Psoas muscle (tissue), 8 donors: ENCODE measurements around the gene FOXN3. TPM values are rescaled to one million over a fixed set of nuclear protein-coding genes. Genes with fewer than 3 reads are reported as not detected.

Experiments
- ATAC-seq, 4 donors: fragments of 200-7000 bp; cut with Tn5 transposase; one replicate each; pipeline ENCODE4 v1.9.1; 2020; ENCODE audit warnings: moderate library complexity in 3 of 4, mild to moderate bottlenecking in 2 of 4
- DNase-seq, 2 donors: peaks; one replicate each; pipeline ENCODE4 v3.0.0-alpha.2; 2020
- H3K27ac ChIP-seq: fragments of 200-600 bp; one replicate; pipeline ENCODE4 v1.8.0; 2022
- H3K27me3 ChIP-seq, 3 donors: fragments of 200-600 bp in 1 of 3; one replicate each; pipeline versions ENCODE4 v1.6.1 to v1.8.0; 2013 to 2022; ENCODE audit warnings: low read length in 2 of 3, mild to moderate bottlenecking in 2 of 3, moderate library complexity in 1 of 3; ENCODE audit not compliant: insufficient read depth in 3 of 3
- H3K36me3 ChIP-seq, 2 donors: fragments of 200-600 bp in 1 of 2; one replicate each; pipeline versions ENCODE4 v1.6.1 to v1.8.0; 2013 to 2022; ENCODE audit warnings: low read depth in 1 of 2, mild to moderate bottlenecking in 1 of 2, moderate library complexity in 1 of 2; ENCODE audit not compliant: insufficient read depth in 1 of 2
- H3K4me1 ChIP-seq: fragments of 200-600 bp; one replicate; pipeline ENCODE4 v1.8.0; 2022
- H3K4me3 ChIP-seq: fragments of 200-600 bp; one replicate; pipeline ENCODE4 v1.8.0; 2022; ENCODE audit warnings: mild to moderate bottlenecking
- H3K9me3 ChIP-seq: fragments of 200-600 bp; one replicate; pipeline ENCODE4 v1.8.0; 2022
- WGBS, 3 donors: extraction: QIAGEN DNeasy Blood & Tissue Kit; methylation state at CpG; one replicate each; pipeline versions ENCODE4 v1.1.6 to v1.1.7; 2013; 5-methylcytosine and 5-hydroxymethylcytosine counted together
- intact Hi-C, 2 donors: fragments of 100-400 bp; cut with DNase I; formaldehyde crosslinking; loops; one replicate each; pipeline versions ENCODE4 v1.11.0 to v1.14.2; 2022
- polyA plus RNA-seq, 3 donors: library from polyadenylated mRNA; stranded (reverse); fragments of 200-250 nt; gene quantifications; one replicate each; pipeline ENCODE4 v1.2.3, GENCODE V29; 2013
- total RNA-seq, 4 donors: library from RNA; stranded (reverse); fragmentation: NEBNext Ultra II Directional in 2 of 4; extraction: Animal tissue kit (Norgen Biotek cat#: 25700) in 2 of 4; gene quantifications; one replicate each; pipeline versions ENCODE4 v1.2.1 to v1.2.4, GENCODE V29; 2021 to 2023
- TF ChIP-seq, protein P1 (sequence below): fragments of 200-600 bp; IDR thresholded peaks from one replicate; pipeline ENCODE4 v1.8.0; 2022; ENCODE audit warnings: antibody characterized with exemption
- donor health status: healthy with polysubstance abuse.
- donor health status: DM: no; HTN: no; CAD: no; lungs with moderate emphysema.
- donor health status: Bipolar disorder and iron deficiency.
- donor health status: healthy.
- donor health status: DM: yes; HTN: yes; CAD: no.
- donor health status: DM: no; HTN: no; CAD: no.
- donor health status: DM: no; HTN: no; CAD: no.
- donor health status: DM: yes; HTN: yes; CAD: no.

The FOXN3 gene
- total and polyA plus RNA-seq, 7 donors = 10.1 to 123 (median 73.6) TPM

- WGBS, 3 donors = 71 to 88% (median 76%) methylated on average over 9 of the region's 9 CpGs
- DNase-seq (no peak), ATAC-seq (no peak)
- TF ChIP-seq, protein P1, sequence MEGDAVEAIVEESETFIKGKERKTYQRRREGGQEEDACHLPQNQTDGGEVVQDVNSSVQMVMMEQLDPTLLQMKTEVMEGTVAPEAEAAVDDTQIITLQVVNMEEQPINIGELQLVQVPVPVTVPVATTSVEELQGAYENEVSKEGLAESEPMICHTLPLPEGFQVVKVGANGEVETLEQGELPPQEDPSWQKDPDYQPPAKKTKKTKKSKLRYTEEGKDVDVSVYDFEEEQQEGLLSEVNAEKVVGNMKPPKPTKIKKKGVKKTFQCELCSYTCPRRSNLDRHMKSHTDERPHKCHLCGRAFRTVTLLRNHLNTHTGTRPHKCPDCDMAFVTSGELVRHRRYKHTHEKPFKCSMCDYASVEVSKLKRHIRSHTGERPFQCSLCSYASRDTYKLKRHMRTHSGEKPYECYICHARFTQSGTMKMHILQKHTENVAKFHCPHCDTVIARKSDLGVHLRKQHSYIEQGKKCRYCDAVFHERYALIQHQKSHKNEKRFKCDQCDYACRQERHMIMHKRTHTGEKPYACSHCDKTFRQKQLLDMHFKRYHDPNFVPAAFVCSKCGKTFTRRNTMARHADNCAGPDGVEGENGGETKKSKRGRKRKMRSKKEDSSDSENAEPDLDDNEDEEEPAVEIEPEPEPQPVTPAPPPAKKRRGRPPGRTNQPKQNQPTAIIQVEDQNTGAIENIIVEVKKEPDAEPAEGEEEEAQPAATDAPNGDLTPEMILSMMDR = no peak
- peaks cover 43% of the 10 kb centered on the region for H3K4me1 ChIP-seq
- no peak overlapping the region for H3K27ac ChIP-seq
- H3K27me3 ChIP-seq = no peaks in the 10 kb centered on the region
- intact Hi-C loops = no loop called here
- H3K36me3 ChIP-seq = no peaks in the 10 kb centered on the region
- no peaks in the 10 kb centered on the region for H3K9me3 ChIP-seq
- no peak overlapping the region for H3K4me3 ChIP-seq
Measured at GRCh38 chr14:89310211-89310610, 106.8 kb downstream of the FOXN3 start.

- H3K27ac ChIP-seq = peak overlapping the region; percentile 53
- no peak overlapping the region for H3K4me3 ChIP-seq
- ATAC-seq (peak; percentile 58 to 71 (median 70)), DNase-seq (no peak)
- no peaks in the 10 kb centered on the region for H3K36me3 ChIP-seq
- no peaks in the 10 kb centered on the region for H3K9me3 ChIP-seq
- TF ChIP-seq, protein P1 = no peak
- WGBS, 3 donors = 54 to 78% (median 56%) methylated on average over 11 of the region's 11 CpGs
- no peaks in the 10 kb centered on the region for H3K27me3 ChIP-seq
- intact Hi-C loops = loop anchor here in 1 of 2 donors (5.0 kb wide), 1 partner anchor 33 kb away; no protein-coding TSS in a partner anchor
- H3K4me1 ChIP-seq = peaks cover 48% of the 10 kb centered on the region
Measured at GRCh38 chr14:89309670-89310177, 107.3 kb downstream of the FOXN3 start.

- ATAC-seq (no peak), DNase-seq (no peak)
- no peak overlapping the region for H3K27ac ChIP-seq
- intact Hi-C loops = loop anchor here in 1 of 2 donors (5.0 kb wide), 1 partner anchor 34 kb away; no protein-coding TSS in a partner anchor
- H3K4me3 ChIP-seq = no peak overlapping the region
- H3K36me3 ChIP-seq = no peaks in the 10 kb centered on the region
- no peaks in the 10 kb centered on the region for H3K27me3 ChIP-seq
- WGBS, 3 donors = 81 to 91% (median 87%) methylated on average over 10 of the region's 10 CpGs
- TF ChIP-seq, protein P1 = no peak
- peaks cover 61% of the 10 kb centered on the region for H3K4me1 ChIP-seq
- no peaks in the 10 kb centered on the region for H3K9me3 ChIP-seq
Measured at GRCh38 chr14:89308232-89308959, 108.6 kb downstream of the FOXN3 start.

DNA sequence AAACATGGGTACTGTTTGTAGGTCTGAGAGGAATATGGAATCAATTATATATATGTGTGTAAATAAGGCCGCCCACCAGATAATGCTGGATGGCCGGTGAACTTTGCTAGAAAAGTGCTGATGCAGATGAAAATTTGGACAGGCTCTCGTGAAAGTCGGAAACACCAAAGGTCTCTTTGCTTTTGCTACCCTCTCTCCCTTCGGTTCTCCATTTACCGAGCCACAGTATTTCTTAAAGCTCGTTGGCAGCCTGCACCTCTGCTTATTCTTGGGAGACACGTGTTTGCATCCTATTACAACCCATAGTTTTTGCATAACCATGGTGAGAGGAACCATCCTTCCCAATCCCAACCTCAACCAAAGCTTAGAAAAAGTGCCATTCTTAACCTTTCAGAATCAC is 109.6 kb downstream of the FOXN3 start:
- DNase-seq = no peak
- no peaks in the 10 kb centered on the region for H3K9me3 ChIP-seq
- intact Hi-C loops = loop anchor here in 1 of 2 donors (5.0 kb wide), 1 partner anchor 35 kb away; no protein-coding TSS in a partner anchor
- no peak for ATAC-seq
- TF ChIP-seq, protein P1 = no peak
- H3K27ac ChIP-seq = peak overlapping the region; percentile 32
- H3K4me3 ChIP-seq = no peak overlapping the region
- H3K27me3 ChIP-seq = no peaks in the 10 kb centered on the region
- H3K36me3 ChIP-seq = no peaks in the 10 kb centered on the region
- peaks cover 71% of the 10 kb centered on the region for H3K4me1 ChIP-seq
- WGBS, 3 donors = 46 to 74% (median 51%) methylated on average over 8 of the region's 8 CpGs
